HUES64 (cell line): Measurements from ENCODE around the gene GJC3.
"Not testable (repeated sequence)": the region's sequence is repeated elsewhere in the genome, so short reads cannot be mapped to it uniquely, and the experiment has no call there.

Source experiments
- H3K27ac ChIP-seq: 2 replicates; pipeline ENCODE4 v1.7.0; 2013; ENCODE audit warnings: low read depth, low read length, inconsistent platforms
- H3K27me3 ChIP-seq: 2 replicates; pipeline ENCODE4 v1.6.1; 2013; ENCODE audit warnings: mild to moderate bottlenecking, low read length; ENCODE audit not compliant: insufficient read depth
- H3K36me3 ChIP-seq: 2 replicates; pipeline ENCODE4 v1.6.1; 2013; ENCODE audit warnings: mild to moderate bottlenecking, low read length; ENCODE audit not compliant: insufficient read depth
- H3K4me1 ChIP-seq: 2 replicates; pipeline ENCODE4 v1.6.1; 2013; ENCODE audit warnings: mild to moderate bottlenecking, low read length, moderate library complexity; ENCODE audit not compliant: insufficient read depth
- H3K4me3 ChIP-seq: 2 replicates; pipeline ENCODE4 v1.5.1; 2013; ENCODE audit warnings: mild to moderate bottlenecking, low read length, moderate library complexity
- H3K9ac ChIP-seq: 2 replicates; pipeline ENCODE4 v1.6.1; 2013; ENCODE audit warnings: mild to moderate bottlenecking, low read depth, low read length
- H3K9me3 ChIP-seq: 2 replicates; pipeline ENCODE4 v1.6.1; 2013; ENCODE audit warnings: low read depth, low read length; ENCODE audit not compliant: insufficient read depth
- WGBS: fragments of 150-250, 120-280 bp; methylation state at CpG from one replicate; pipeline ENCODE4 v1.1.7; 2013; ENCODE audit warnings: missing lambda C conversion rate; 5-methylcytosine and 5-hydroxymethylcytosine counted together

The GJC3 gene

GRCh38 chr7:99954643-99955042, 25.2 kb upstream of the GJC3 start:
- H3K9ac ChIP-seq, H3K27ac ChIP-seq: not testable (repeated sequence)
- WGBS: 91% methylated on average over 7 of the region's 7 CpGs

DNA sequence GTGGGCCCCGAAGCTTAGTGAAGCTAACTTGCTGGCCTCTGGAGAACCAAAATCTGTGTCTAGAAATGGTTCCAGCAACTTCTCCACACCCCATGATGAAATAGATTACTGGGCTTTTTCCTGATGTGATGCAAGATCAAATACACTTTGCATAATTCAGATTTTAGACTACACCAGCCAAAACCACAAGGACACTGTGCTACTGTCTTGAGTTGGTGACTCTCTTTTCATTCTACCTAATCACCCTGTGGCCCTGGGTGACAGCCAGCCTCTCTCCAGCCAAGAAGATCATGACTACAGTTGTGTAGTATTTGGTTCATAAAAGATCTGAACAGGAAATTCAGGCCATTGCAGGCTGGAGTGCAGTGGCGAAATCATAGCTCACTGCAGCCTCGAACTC, 24.2 kb upstream of the GJC3 start:
- no peaks in the 10 kb centered on the region for H3K4me1 ChIP-seq
- peaks cover 14% of the 10 kb centered on the region for H3K9me3 ChIP-seq
- WGBS: 91% methylated on average over 3 of the region's 3 CpGs

More at GRCh38 chr7:99954643-99955042, 25.2 kb upstream of the GJC3 start:
- H3K36me3 ChIP-seq, H3K4me1 ChIP-seq, H3K27me3 ChIP-seq, H3K4me3 ChIP-seq: not testable (repeated sequence)
- peaks cover 14% of the 10 kb centered on the region for H3K9me3 ChIP-seq

GRCh38 chr7:99952649-99953048, 23.2 kb upstream of the GJC3 start:
- not testable (repeated sequence) for H3K36me3 ChIP-seq, H3K9ac ChIP-seq, H3K4me1 ChIP-seq, H3K27me3 ChIP-seq, H3K4me3 ChIP-seq, H3K27ac ChIP-seq
- WGBS: 83% methylated on average over 1 of the region's 4 CpGs
- H3K9me3 ChIP-seq: peaks cover 14% of the 10 kb centered on the region

More for the DNA sequence above, 24.2 kb upstream of the GJC3 start:
- peaks cover 4% of the 10 kb centered on the region; the same call in 1 of the 2 replicates for H3K27me3 ChIP-seq
- H3K36me3 ChIP-seq: no peaks in the 10 kb centered on the region
- H3K9ac ChIP-seq: no peak overlapping the region
- H3K4me3 ChIP-seq: no peak overlapping the region
- H3K27ac ChIP-seq: no peak overlapping the region

DNA sequence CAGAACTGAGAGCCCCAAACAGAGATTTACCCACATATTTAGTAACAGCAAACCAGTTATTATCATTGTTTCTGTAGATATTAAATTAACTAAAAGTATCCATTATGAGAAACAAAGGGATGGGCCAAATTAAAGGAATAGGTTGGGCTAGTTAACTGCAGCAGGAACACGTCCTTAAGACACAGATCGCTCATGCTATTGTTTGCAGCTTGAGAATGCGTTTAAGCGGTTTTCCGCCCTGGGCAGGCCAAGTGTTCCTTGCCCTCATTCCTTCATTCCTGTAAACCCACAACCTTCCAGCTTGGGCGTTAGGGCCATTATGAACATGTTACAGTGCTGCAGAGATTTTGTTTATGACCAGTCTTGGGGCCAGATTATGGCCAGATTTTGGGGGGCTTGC, 21.4 kb upstream of the GJC3 start:
- not testable (repeated sequence) for H3K27me3 ChIP-seq, H3K4me1 ChIP-seq, H3K9ac ChIP-seq, H3K4me3 ChIP-seq, H3K27ac ChIP-seq, H3K36me3 ChIP-seq
- 93% methylated on average over 6 of the region's 6 CpGs for WGBS
- peaks cover 14% of the 10 kb centered on the region for H3K9me3 ChIP-seq

GRCh38 chr7:99949645-99950228, 20.3 kb upstream of the GJC3 start:
- no peak overlapping the region for H3K4me3 ChIP-seq
- H3K36me3 ChIP-seq: no peaks in the 10 kb centered on the region
- H3K9me3 ChIP-seq: peaks cover 14% of the 10 kb centered on the region
- WGBS: 81% methylated on average over 3 of the region's 3 CpGs
- H3K27me3 ChIP-seq: no peaks in the 10 kb centered on the region
- peaks cover 5% of the 10 kb centered on the region for H3K4me1 ChIP-seq
- H3K27ac ChIP-seq: no peak overlapping the region
- H3K9ac ChIP-seq: no peak overlapping the region

DNA sequence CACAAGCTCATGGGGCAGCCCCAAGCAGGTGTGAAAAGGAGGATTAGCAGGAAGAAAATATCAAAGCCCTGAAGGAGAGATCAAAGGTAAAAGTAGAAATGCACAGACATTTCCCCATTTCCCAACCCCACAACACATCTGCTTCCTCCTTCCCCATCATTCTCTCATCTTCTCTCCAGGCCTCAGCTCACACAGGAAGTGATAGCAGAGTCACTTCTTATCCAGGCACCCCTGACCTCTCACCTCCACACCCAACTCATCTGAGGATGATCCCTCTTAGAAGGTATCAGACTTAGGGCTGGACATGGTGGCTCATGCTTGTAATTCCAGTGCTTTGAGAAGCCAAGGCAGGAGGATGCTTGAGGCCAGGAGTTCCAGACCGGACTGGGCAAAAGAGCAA, 18.2 kb upstream of the GJC3 start:
- H3K4me3 ChIP-seq: no peak overlapping the region
- H3K9me3 ChIP-seq: peaks cover 14% of the 10 kb centered on the region
- 90% methylated on average over 1 of the region's 1 CpG for WGBS
- no peak overlapping the region for H3K9ac ChIP-seq
- H3K27me3 ChIP-seq: no peaks in the 10 kb centered on the region
- H3K27ac ChIP-seq: no peak overlapping the region
- H3K4me1 ChIP-seq: peaks cover 23% of the 10 kb centered on the region
- H3K36me3 ChIP-seq: no peaks in the 10 kb centered on the region

DNA sequence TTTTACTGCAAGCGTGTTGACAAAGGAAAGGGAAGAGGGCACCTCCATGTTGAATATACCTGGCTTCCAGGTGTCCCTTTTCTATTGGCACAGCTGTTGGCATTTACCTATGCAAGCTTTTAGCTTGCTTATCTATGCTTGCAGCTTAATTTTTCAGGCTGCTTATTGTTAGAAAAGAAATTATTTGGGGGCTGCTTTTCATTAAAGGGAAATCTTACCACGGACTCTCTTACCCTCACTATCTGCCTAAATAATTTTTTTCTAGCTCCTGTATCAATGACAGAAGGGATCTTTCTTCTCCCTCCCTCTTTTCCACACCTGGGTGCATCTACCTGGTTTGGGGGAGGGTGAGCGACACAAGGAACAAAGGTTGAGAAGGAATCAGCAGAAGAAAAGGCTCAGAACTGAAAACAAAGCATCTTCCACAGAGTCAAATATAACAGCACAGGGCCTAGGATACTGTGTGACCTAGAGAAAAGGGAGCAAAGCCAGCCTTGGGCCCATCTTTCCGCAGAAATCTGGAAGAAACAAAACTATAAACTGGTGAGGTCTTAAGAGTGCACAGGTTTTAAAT, 15.2 kb upstream of the GJC3 start:
- no peaks in the 10 kb centered on the region for H3K27me3 ChIP-seq
- peaks cover 24% of the 10 kb centered on the region for H3K4me1 ChIP-seq
- H3K36me3 ChIP-seq: no peaks in the 10 kb centered on the region
- H3K4me3 ChIP-seq: no peak overlapping the region
- H3K9me3 ChIP-seq: peaks cover 7% of the 10 kb centered on the region
- H3K27ac ChIP-seq: peak overlapping the region; percentile 92
- peak overlapping the region; percentile 73 for H3K9ac ChIP-seq
- 63% methylated on average over 4 of the region's 4 CpGs for WGBS

DNA sequence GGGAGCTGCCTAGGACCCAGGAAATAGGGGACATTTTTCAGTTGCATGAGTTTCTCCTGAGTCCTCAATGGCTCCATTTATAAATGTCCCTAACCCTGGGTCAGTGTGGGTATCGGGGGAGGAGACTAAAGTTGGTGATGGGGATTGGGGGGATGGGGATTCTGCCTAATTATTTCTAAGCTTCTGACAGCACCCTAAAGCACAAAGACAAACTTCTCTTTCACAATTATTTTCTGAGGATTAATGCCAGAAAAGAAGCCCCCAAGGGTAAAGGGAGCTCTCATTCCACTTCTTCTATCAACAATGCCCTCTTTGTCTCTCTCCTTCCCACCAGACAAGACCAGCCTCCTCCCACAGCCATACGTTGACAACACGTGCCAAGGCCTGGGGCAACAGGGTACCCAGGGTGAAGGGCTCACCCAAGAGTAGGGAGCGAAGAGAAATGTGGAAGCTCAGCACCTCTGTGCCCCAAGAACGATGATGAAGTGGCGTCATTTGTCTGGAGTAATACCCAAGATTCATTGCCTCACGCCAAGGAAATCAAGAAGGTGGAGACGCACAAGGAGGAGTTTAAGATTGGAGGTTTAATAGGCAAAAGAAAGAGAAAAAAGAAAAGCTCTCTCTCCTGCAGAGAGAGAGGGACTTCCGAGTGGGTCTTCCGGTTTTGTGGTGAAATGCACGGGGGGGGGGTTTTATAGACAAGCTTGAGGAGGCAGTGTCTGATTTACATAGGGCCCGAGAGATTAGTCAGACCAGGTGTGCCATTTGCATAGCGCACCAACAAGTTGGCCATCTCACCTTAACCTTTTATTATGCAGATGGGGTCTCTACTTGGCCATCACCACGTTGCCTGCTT, 14.4 kb upstream of the GJC3 start:
- H3K36me3 ChIP-seq: no peaks in the 10 kb centered on the region
- peak overlapping the region; percentile 73 for H3K9ac ChIP-seq
- H3K27ac ChIP-seq: peak overlapping the region; percentile 92
- H3K9me3 ChIP-seq: peaks cover 15% of the 10 kb centered on the region
- peak overlapping the region; percentile 17 for H3K4me3 ChIP-seq
- H3K4me1 ChIP-seq: peaks cover 24% of the 10 kb centered on the region
- no peaks in the 10 kb centered on the region for H3K27me3 ChIP-seq
- 63% methylated on average over 13 of the region's 14 CpGs for WGBS

GRCh38 chr7:99938296-99938695, 8.9 kb upstream of the GJC3 start:
- Histone ChIP-seq H3K36me3 (no peaks in the 10 kb centered on the region), H3K9ac (no peak overlapping the region), H3K4me3 (no peak overlapping the region), H3K27me3 (no peaks in the 10 kb centered on the region), H3K9me3 (peaks cover 25% of the 10 kb centered on the region), H3K27ac (no peak overlapping the region), H3K4me1 (peaks cover 7% of the 10 kb centered on the region)
- WGBS: 100% methylated on average over 1 of the region's 2 CpGs

- H3K4me3 ChIP-seq, H3K27me3 ChIP-seq, H3K27ac ChIP-seq, H3K4me1 ChIP-seq, H3K36me3 ChIP-seq, H3K9ac ChIP-seq: not testable (repeated sequence)
- 75% methylated on average over 4 of the region's 4 CpGs for WGBS
- peaks cover 21% of the 10 kb centered on the region for H3K9me3 ChIP-seq
Observed at GRCh38 chr7:99935009-99935408, 5.6 kb upstream of the GJC3 start.

- Histone ChIP-seq H3K9me3 (no peaks in the 10 kb centered on the region), H3K27me3 (peaks cover 23% of the 10 kb centered on the region; the same call in 1 of the 2 replicates), H3K27ac (no peak overlapping the region), H3K4me3 (no peak overlapping the region), H3K4me1 (peaks cover 5% of the 10 kb centered on the region; the same call in 1 of the 2 replicates), H3K9ac (no peak overlapping the region), H3K36me3 (no peaks in the 10 kb centered on the region)
- 81% methylated on average over 2 of the region's 3 CpGs for WGBS
Observed at GRCh38 chr7:99930376-99930775, 956 bp upstream of the GJC3 start.
